GM18517 (cell line): ENCODE results near the gene CCNDBP1.
A peak's percentile ranks its signal among the peaks of the same experiment; 100 is the strongest.
"Not testable (repeated sequence)": the region's sequence is repeated elsewhere in the genome, so short reads cannot be mapped to it uniquely, and the experiment has no call there.

Experiments
- ATAC-seq: cut with Tn5 transposase; IDR thresholded peaks from one replicate; pipeline ENCODE4 v1.9.1; 2021; ENCODE audit warnings: mild to moderate bottlenecking, moderate library complexity; ENCODE audit not compliant: unreplicated experiment

CCNDBP1 gene, protein sequence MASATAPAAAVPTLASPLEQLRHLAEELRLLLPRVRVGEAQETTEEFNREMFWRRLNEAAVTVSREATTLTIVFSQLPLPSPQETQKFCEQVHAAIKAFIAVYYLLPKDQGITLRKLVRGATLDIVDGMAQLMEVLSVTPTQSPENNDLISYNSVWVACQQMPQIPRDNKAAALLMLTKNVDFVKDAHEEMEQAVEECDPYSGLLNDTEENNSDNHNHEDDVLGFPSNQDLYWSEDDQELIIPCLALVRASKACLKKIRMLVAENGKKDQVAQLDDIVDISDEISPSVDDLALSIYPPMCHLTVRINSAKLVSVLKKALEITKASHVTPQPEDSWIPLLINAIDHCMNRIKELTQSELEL

DNA sequence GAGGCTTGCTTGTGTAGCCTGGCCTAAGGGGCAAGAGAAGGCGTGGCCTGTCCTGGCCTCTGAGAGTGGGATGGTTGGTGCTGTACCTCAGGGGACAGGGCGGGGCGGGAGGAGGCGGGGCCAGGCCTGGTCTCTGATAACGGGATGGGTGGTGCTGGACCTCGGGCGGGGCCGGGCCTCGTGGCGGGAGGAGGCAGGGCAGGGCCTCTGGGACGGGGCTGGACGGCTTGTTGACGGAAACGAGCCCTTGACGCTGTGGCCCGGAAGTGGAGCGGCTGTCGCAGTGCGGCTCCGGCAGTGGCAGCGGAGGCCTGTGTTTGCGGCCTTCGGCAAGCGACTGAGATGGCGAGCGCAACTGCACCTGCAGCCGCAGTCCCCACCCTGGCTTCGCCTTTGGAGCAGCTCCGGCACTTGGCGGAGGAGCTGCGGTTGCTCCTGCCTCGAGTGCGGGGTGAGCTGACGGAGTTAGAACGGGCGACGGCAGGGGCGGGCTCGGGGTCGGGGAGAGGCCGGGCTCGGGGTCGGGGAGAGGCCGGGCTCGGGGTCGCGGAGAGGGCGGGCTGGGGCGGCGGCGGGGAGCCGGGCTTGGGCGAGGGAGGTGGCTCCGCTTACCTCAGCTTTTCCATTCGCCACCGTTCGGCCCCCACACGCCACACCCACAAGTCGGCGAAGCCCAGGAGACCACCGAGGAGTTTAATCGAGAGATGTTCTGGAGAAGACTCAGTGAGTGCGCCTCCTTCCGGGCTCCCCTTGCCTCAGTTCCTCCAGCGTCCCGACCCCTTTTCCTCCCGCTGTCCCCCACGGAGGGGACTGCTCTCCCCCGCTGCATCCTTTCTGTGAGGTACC is at the start of gene CCNDBP1:
Gene CCNDBP1 (plus strand): TSS at position 247 of the 846 bp plus-strand sequence. CDS start 96 bp downstream, at position 343.
- peak; percentile 80 for ATAC-seq

GRCh38 chr15:43143203-43143941 is 41.8 kb upstream of the CCNDBP1 start:
- ATAC-seq, result no peak

GRCh38 chr15:43144512-43144911 is 40.7 kb upstream of the CCNDBP1 start:
- no peak for ATAC-seq

- ATAC-seq, result no peak
These were observed 39.0 kb upstream of the CCNDBP1 start for GRCh38 chr15:43146184-43146583.

DNA sequence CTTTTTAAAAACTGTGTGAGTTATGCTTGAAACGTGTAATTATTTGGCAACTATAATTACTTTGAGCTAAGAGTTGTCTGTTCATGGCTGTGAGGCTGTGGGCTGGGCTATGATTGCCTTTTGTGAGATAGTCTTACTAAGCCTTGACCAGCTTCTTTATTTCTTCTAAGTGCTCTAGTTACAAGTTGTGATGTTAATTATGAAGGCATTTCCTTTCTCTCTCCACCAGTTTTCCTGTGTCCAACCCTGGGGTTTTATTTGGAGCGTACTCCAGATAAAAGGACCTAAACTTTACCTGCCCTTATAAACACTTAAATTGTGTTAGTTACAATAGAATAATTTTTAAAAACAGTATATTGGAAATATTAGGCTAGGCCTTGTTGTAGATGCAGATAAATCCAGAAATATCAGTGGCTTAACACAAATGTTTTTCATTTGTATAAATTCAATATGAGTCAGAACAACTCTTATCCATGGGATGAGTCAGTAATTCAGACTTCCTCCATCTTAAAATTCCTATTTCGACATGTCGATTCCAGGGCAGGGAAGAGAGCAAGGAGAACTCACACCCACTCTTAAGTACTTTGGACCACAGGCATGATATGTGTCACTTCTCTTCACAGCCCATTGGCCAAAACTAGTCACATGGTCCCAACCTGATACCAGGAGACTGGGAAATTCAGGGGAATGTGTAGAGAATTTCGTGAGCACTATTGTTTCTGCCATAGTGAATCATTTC is 34.8 kb upstream of the CCNDBP1 start:
- ATAC-seq, result no peak

DNA sequence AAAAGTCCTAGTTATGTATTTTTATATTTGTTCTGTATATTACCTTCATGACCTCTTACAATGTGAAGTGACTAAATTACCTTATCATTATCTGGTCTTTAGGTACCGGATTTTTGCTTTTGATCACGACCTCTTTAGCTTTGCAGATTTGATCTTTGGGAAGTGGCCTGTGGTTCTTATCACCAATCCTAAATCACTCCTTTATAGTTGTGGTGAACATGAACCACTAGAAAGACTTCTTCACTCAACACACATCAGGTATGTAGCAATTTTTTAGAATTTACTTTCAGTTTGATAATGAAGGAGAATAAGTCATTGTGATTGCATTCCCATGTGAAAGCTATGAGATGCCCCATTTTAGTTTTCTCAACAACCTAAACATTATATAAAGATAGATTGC is 33.5 kb upstream of the CCNDBP1 start:
- no peak for ATAC-seq

- ATAC-seq, result no peak
These were observed 31.9 kb upstream of the CCNDBP1 start for GRCh38 chr15:43153269-43153668.

DNA sequence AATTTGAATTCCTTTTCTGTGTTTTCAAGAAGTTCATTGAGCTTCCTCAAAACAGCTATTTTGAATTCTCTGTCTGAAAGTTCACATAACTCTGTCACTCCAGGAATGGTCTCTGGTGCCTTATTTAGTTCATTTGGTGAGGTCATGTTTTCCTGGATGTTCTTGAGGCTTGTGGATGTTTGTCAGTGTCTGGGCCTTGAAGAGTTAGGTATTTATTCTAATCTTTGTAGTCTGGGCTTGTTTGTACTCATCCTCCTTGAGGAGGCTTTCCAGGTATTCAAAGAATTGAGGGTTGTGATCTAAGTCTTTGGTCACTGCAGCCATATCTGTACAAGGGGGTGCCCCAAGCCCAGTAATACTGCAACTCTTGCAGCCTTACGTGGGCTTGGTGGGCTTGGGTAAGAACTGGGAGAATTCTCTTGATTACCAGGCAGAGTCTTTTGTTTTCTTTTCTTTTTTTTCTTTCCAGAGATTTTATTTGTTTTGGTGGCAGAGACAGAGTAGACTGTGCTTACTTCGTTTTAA is 19.3 kb upstream of the CCNDBP1 start:
- no peak for ATAC-seq

- ATAC-seq, result not testable (repeated sequence)
These were observed 17.9 kb upstream of the CCNDBP1 start for GRCh38 chr15:43167261-43167660.

GRCh38 chr15:43168192-43169107 is 16.8 kb upstream of the CCNDBP1 start:
- no peak for ATAC-seq

- no peak for ATAC-seq
These were observed 15.3 kb upstream of the CCNDBP1 start for GRCh38 chr15:43169888-43170287.

GRCh38 chr15:43175656-43176309 is 9.4 kb upstream of the CCNDBP1 start:
- ATAC-seq, result not testable (repeated sequence)

- not testable (repeated sequence) for ATAC-seq
These were observed 8.1 kb upstream of the CCNDBP1 start for GRCh38 chr15:43177147-43177546.

GRCh38 chr15:43183270-43183669 is 1.9 kb upstream of the CCNDBP1 start:
- ATAC-seq, result no peak

DNA sequence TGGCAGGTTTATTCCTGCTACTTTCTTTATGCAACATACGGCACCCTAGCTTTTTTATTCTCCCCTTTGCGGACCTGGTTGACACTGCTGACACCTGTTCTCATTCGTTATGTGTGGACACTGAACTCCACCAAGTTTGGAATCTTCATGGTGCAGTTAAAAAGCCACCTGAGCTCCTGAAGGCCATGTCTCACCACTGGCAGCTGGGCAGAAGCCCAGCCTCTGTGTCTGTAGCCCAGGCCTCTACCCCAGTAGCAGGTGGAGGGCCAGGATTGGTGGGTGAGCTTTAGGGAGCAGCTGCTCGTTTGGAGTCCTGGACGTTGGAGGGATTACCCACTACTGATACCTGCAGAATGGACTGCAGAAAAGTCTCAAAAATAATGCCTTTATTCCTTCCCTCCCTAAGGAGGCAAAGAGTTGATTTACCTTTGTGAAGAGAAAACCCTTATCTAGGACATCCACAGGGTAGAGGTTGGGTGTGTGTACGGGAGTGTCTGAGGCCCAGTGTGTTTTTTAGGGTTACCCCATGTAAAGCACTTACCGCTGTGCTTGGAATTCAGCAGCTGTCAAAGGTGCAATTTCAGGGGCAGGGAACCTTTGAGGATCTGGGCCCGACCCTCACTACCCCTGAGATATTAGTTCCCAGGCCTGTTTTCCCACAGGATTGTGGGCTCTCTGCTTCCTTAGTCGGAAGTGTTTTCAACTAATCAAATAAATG is 637 bp upstream of the CCNDBP1 start:
- ATAC-seq, result peak; percentile 6

GRCh38 chr15:43186003-43186353 is 775 bp downstream of the CCNDBP1 start:
- no peak for ATAC-seq

GRCh38 chr15:43187544-43188155 is 2.4 kb downstream of the CCNDBP1 start:
- no peak for ATAC-seq

GRCh38 chr15:43189296-43189695 is 4.1 kb downstream of the CCNDBP1 start:
- ATAC-seq, result no peak
